GM18502 (cell line): ENCODE data around the gene SMIM43.
"Not testable (repeated sequence)": the region's sequence is repeated elsewhere in the genome, so short reads cannot be mapped to it uniquely, and the experiment has no call there.

ENCODE experiments used
- ATAC-seq: cut with Tn5 transposase; IDR thresholded peaks from one replicate; pipeline ENCODE4 v1.9.1; 2021; ENCODE audit warnings: mild to moderate bottlenecking; ENCODE audit not compliant: unreplicated experiment, poor library complexity

Gene SMIM43

GRCh38 chr4:121738780-121739535, 26.0 kb downstream of the SMIM43 start:
- no peak for ATAC-seq

GRCh38 chr4:121737846-121738554, 27.0 kb downstream of the SMIM43 start:
- no peak for ATAC-seq

GRCh38 chr4:121736735-121737351, 28.1 kb downstream of the SMIM43 start:
- no peak for ATAC-seq

- no peak for ATAC-seq
These were observed 30.4 kb downstream of the SMIM43 start for GRCh38 chr4:121734571-121734970.

GRCh38 chr4:121733942-121734341, 31.0 kb downstream of the SMIM43 start:
- ATAC-seq = no peak

GRCh38 chr4:121729753-121730152, 35.2 kb downstream of the SMIM43 start:
- not testable (repeated sequence) for ATAC-seq

GRCh38 chr4:121728798-121729226, 36.2 kb downstream of the SMIM43 start:
- no peak for ATAC-seq

- no peak for ATAC-seq
These were observed 36.9 kb downstream of the SMIM43 start for GRCh38 chr4:121728066-121728465.

- peak; percentile 99 for ATAC-seq
These were observed 38.2 kb downstream of the SMIM43 start for GRCh38 chr4:121726642-121727268.

- ATAC-seq = no peak
These were observed 40.3 kb downstream of the SMIM43 start for GRCh38 chr4:121724671-121725070.

GRCh38 chr4:121721700-121722099, 43.3 kb downstream of the SMIM43 start:
- ATAC-seq = no peak

- no peak for ATAC-seq
These were observed 44.9 kb downstream of the SMIM43 start for GRCh38 chr4:121720109-121720508.

- ATAC-seq = no peak
These were observed 47.2 kb downstream of the SMIM43 start for GRCh38 chr4:121717680-121718237.

GRCh38 chr4:121714548-121714947, 50.4 kb downstream of the SMIM43 start:
- no peak for ATAC-seq

- ATAC-seq = no peak
These were observed 52.2 kb downstream of the SMIM43 start for GRCh38 chr4:121712783-121713182.

GRCh38 chr4:121712001-121712651, 52.8 kb downstream of the SMIM43 start:
- peak; percentile 1 for ATAC-seq

- ATAC-seq = peak; percentile 95
These were observed 53.5 kb downstream of the SMIM43 start for GRCh38 chr4:121711263-121712000.

GRCh38 chr4:121709766-121710405, 55.1 kb downstream of the SMIM43 start:
- ATAC-seq = peak; percentile 30
